Stomach smooth muscle (tissue), 2 donors: ENCODE measurements around the gene SEZ6L2.

Experiments
- H3K27ac ChIP-seq: one replicate; pipeline ENCODE4 v1.7.0; 2013; ENCODE audit warnings: mild to moderate bottlenecking, low read length, inconsistent platforms
- H3K27me3 ChIP-seq, 2 donors: one replicate each; pipeline ENCODE4 v1.7.0; 2013; ENCODE audit warnings: low read length in 2 of 2; ENCODE audit not compliant: insufficient read depth in 2 of 2, control insufficient read depth in 1 of 2
- H3K36me3 ChIP-seq, 2 donors: one replicate each; pipeline ENCODE4 v1.7.0; 2013; ENCODE audit warnings: low read length in 2 of 2; ENCODE audit not compliant: control insufficient read depth in 2 of 2, insufficient read depth in 2 of 2
- H3K4me1 ChIP-seq: one replicate; pipeline ENCODE4 v1.7.0; 2013; ENCODE audit warnings: low read length; ENCODE audit not compliant: control insufficient read depth, insufficient read depth
- H3K4me3 ChIP-seq, 2 donors: one replicate each; pipeline ENCODE4 v1.7.0; 2013; ENCODE audit warnings: low read length in 2 of 2
- H3K9ac ChIP-seq, 2 donors: one replicate each; pipeline ENCODE4 v1.7.0; 2013; ENCODE audit warnings: low read length in 2 of 2, mild to moderate bottlenecking in 1 of 2
- H3K9me3 ChIP-seq, 2 donors: one replicate each; pipeline ENCODE4 v1.7.0; 2013; ENCODE audit warnings: low read length in 2 of 2; ENCODE audit not compliant: control insufficient read depth in 2 of 2
- donor health status: healthy.
- donor health status: Pancreatic carcinoma.

The SEZ6L2 gene

DNA sequence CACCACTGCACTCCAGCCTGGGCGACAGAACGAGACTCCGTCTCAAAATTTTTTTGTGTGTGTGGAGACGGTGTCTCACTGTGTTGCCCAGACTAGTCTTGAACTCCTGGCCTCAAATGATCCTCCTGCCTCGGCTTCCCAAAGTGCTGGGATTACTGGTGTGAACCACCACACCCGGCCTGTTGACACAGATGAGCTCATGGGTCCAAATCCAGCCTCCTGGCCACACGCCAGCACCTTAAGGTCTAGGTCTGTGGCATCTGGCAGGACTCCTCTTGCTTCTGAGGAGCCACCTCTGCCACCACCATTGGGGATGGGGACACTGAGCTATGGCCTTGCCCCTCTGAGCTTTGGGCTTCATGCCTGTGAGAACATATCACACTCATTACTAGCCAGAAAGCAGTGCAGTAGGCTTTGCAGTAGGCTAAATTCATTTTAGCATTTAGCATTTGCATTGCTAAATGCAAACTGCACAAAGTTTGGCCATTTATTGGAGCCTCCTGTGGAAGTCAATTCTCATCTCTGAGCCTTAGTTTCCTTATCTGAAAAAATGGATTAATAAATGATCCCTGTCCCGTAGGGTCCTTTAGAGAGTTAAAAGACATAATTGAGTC, 30.8 kb downstream of the SEZ6L2 start:
- Histone ChIP-seq H3K9ac (no peak overlapping the region), H3K9me3 (no peaks in the 10 kb centered on the region)

DNA sequence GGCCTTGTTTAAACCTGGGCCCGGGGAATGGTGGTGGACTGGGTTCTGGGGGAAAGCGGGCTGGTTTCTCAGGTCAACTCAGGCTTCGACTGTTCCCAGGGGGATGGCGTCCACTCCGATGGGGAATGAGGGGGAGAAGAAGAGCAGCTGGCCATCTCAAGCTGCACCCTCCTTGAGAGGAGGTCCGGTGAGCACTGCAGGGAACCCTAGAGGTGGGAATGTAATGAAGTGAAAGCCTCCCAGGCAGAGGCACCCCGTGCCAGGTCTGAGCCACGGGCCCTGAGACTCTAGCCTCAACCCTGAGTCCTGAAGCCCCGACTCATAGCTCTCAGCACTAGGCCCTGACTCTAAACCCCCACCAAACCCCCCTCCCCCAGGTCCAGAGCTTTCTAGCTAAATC, 35.1 kb downstream of the SEZ6L2 start:
- Histone ChIP-seq H3K4me3 (no peak overlapping the region), H3K36me3 (peaks cover 9 to 15% of the 10 kb centered on the region in 2 donors), H3K4me1 (peaks cover 17% of the 10 kb centered on the region), H3K9me3 (no peaks in the 10 kb centered on the region), H3K27ac (no peak overlapping the region), H3K27me3 (no peaks in the 10 kb centered on the region), H3K9ac (no peak overlapping the region)

More for the DNA sequence above, 30.8 kb downstream of the SEZ6L2 start:
- H3K27ac ChIP-seq: no peak overlapping the region
- H3K4me3 ChIP-seq: no peak overlapping the region
- H3K4me1 ChIP-seq: peaks cover 3% of the 10 kb centered on the region
- H3K36me3 ChIP-seq: no peaks in the 10 kb centered on the region
- no peaks in the 10 kb centered on the region for H3K27me3 ChIP-seq

DNA sequence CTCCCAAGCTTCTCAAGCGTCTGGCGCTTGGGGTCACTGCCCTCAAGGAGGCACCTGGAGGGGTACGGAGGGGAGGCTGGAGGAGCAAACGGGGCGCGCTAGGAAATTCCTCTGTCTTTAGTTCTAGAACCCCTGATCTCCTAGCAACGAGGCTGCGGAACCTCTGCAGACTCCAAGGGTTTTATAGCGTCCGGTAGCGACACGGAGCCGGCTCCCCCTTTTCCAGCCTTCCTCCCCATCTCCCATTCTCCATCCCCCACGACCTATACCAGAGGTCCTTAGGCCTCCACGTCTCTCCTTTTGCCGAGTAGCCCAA, 35.7 kb downstream of the SEZ6L2 start:
- Histone ChIP-seq H3K27ac (peak overlapping the region; percentile 93), H3K4me1 (peaks cover 17% of the 10 kb centered on the region), H3K4me3 (peak overlapping the region; percentile 56 to 89), H3K9ac (no peak overlapping the region), H3K9me3 (no peaks in the 10 kb centered on the region), H3K36me3 (peaks cover 9 to 19% of the 10 kb centered on the region in 2 donors), H3K27me3 (no peaks in the 10 kb centered on the region)

DNA sequence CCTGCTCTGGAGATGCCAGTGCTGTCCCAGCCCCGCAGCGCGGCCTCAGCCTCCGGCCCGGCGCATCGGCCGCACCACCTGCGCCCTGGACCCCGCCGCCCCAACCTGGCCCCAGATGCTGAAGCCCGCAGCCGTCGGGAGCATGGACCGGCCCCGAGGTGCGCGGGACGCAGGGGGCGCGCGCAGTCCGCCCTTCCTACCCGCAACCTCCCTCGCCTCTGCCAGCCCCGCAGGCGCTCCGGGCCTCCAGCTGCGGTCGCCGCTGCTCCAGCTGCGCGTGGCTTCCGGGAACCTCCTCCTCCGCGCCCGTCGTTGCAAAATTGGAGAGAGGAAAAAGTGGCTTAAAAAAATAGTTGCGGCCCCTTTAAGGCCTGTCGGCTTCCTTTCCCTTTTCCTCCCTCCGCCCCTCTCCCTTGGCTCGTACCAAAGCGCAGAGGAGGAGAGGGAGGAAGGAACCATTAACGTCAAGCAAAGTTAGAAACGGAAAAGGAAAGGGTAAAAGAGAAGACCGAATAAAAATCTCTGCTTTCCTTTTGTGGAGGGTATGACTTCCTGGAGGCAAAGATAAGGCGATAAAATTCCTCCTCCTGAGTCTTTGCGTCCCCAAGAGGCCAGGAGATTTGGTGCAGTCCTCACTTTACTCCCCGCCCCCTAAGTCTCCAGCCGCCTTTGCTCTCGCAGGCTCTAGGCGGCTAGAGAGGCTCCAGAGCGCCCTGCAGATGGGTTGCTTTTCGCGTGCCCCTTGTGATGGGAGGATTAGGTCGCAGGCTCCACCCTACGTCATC, 36.3 kb downstream of the SEZ6L2 start, which contains the start of gene CDIPT:
CDIPT (minus strand) TSS at position 343 of the 785 bp plus-strand sequence. CDS start 369 bp downstream, outside the sequence.
- Histone ChIP-seq H3K4me3 (peak within 1 kb of the TSS; percentile 87 to 89), H3K9me3 (no peaks in the 10 kb centered on the region), H3K9ac (peak within 1 kb of the TSS; percentile 88 to 95), H3K27me3 (no peaks in the 10 kb centered on the region), H3K4me1 (peaks cover 17% of the 10 kb centered on the region), H3K27ac (peak within 1 kb of the TSS; percentile 93), H3K36me3 (peaks cover 13 to 22% of the 10 kb centered on the region in 2 donors)

DNA sequence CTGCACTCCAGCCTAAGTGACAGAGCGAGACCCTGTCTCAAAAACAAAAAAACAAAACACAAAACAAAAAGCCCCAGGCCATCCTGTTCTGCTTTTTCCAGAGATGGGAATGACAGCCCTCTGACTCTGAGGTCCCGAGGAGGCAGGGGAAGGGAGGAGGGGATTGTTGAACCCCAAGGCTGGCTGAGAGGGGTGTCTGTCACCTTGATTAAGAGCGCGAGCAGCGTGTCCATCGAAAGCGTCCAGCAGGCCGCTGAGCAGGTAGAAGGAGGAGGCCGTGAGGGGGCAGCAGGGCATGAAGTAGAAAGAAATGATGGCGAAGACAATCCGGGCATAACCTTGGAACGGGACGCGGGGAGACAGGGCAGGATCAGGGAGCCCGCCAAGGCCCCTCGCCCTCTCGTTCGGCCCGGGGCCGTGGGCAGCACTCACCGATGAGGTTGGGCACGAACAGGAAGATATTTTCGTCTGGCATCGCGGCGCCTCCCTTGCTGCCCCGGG, 36.9 kb downstream of the SEZ6L2 start:
- H3K36me3 ChIP-seq: peaks cover 13 to 22% of the 10 kb centered on the region in 2 donors
- H3K9me3 ChIP-seq: no peaks in the 10 kb centered on the region
- peak overlapping the region; percentile 88 to 95 for H3K9ac ChIP-seq
- H3K4me1 ChIP-seq: peaks cover 19% of the 10 kb centered on the region
- H3K27ac ChIP-seq: peak overlapping the region; percentile 93
- H3K27me3 ChIP-seq: no peaks in the 10 kb centered on the region
- peak overlapping the region; percentile 87 to 89 for H3K4me3 ChIP-seq

DNA sequence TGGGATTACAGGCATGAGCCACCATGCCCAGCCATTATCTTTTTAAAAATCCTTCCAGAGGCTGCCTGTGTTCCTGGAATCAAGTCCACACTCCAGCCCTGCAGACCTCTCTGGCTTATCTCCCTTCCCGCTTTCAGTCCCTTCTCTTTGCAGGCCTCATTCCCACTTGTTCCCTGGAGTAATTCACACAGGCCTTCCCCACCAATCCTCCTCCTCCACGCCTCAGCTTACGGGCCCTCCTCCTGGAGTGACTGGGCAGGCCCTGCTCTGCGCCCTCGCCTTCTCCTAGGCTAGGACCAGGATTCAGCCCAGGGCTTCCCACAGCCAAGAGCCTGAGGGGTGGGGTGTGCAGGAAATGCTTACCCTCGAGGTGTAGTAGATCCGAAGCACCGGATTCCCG, 39.1 kb downstream of the SEZ6L2 start:
- Histone ChIP-seq H3K4me3 (no peak overlapping the region), H3K27ac (no peak overlapping the region), H3K27me3 (no peaks in the 10 kb centered on the region), H3K36me3 (peaks cover 13 to 22% of the 10 kb centered on the region in 2 donors), H3K4me1 (peaks cover 21% of the 10 kb centered on the region), H3K9me3 (no peaks in the 10 kb centered on the region), H3K9ac (no peak overlapping the region)

DNA sequence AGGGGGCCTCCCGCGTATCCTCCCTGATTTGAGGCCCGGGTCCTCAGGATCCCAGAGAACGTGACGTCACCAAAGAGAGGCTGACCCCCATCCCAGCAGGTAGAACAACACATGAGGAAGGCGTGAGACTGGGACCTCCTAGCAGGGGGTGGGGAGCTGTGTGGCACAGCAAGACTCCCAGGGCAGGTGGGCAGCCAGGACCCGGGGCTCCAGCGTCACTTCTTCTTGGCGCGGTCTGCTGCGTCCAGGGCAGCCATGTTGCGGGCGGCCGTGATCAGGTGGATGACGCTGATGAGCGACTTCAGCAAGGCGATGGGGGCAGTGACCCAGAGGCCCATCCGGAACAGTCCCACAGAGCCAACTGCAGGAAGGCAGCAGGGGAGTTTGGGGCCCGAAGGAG, 40.4 kb downstream of the SEZ6L2 start:
- Histone ChIP-seq H3K36me3 (peaks cover 13 to 22% of the 10 kb centered on the region in 2 donors), H3K27ac (no peak overlapping the region), H3K4me3 (no peak overlapping the region), H3K4me1 (peaks cover 21% of the 10 kb centered on the region), H3K27me3 (no peaks in the 10 kb centered on the region), H3K9ac (no peak overlapping the region), H3K9me3 (no peaks in the 10 kb centered on the region)

DNA sequence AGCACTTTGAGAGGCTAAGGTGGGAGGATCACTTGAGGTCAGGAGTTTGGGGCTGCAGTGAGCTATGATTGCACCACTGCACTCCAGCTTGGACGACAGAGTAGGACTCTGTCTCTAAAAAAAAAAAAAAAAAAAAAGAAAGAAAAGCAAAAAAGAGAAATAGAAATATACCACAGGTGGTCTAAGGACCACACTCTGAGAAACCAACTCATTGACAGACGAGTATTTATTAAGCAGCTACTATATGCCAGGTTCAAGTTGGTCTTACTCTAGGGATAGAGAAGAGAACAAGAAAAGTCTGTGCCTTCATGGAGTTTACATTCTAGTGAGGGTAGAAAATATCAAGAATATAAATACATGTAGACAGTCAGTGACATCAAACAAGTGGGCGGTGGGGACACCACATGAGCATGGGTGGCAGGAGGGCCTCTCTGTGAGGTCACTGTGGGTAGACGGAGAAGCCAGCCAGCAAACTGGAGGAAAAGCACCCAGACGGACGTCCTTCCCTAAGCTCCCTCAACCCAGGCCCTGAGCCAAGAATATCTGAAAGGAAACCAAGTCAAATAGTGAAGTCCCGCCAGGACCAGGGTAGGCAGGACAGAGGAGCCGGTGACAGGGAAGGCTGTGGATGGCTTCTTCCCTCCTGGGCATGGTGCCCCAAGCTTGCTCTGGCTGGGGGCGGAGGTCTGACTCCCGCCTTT, 41.1 kb downstream of the SEZ6L2 start:
- Histone ChIP-seq H3K9me3 (no peaks in the 10 kb centered on the region), H3K27me3 (no peaks in the 10 kb centered on the region), H3K27ac (no peak overlapping the region), H3K9ac (no peak overlapping the region), H3K36me3 (peaks cover 13 to 22% of the 10 kb centered on the region in 2 donors), H3K4me3 (no peak overlapping the region), H3K4me1 (peaks cover 17% of the 10 kb centered on the region)

DNA sequence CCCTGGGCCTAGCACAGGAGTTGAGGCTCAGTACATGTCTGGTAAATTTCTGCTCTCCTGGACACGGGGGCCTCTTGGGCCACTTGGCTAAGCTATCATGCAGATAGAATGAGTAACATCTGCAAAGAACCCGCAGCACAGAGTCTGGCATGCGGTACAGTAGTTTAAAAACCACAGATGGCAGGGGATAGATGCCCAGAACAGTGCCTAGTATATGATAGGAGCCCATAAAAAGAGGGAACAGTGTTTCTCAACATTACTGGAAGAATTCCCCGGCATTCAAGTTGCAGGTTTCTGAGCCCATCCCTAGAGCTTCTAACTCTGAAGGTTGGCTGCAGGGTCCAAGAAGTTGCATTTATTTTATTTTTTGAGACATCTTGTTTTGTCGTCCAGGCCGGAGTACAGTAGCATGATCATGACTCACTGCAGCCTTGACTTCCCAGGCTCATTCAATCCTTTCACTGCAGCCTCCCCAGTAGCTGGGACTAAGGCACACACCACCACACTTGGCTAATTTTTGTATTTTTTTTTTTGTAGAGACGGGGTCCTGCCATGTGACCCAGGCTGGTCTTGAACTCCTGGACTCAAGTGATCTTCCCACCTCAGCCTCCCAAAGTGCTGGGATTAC, 42.1 kb downstream of the SEZ6L2 start:
- H3K9ac ChIP-seq: no peak overlapping the region
- peaks cover 13 to 22% of the 10 kb centered on the region in 2 donors for H3K36me3 ChIP-seq
- no peak overlapping the region for H3K27ac ChIP-seq
- no peaks in the 10 kb centered on the region for H3K27me3 ChIP-seq
- no peak overlapping the region for H3K4me3 ChIP-seq
- peaks cover 17% of the 10 kb centered on the region for H3K4me1 ChIP-seq
- no peaks in the 10 kb centered on the region for H3K9me3 ChIP-seq

DNA sequence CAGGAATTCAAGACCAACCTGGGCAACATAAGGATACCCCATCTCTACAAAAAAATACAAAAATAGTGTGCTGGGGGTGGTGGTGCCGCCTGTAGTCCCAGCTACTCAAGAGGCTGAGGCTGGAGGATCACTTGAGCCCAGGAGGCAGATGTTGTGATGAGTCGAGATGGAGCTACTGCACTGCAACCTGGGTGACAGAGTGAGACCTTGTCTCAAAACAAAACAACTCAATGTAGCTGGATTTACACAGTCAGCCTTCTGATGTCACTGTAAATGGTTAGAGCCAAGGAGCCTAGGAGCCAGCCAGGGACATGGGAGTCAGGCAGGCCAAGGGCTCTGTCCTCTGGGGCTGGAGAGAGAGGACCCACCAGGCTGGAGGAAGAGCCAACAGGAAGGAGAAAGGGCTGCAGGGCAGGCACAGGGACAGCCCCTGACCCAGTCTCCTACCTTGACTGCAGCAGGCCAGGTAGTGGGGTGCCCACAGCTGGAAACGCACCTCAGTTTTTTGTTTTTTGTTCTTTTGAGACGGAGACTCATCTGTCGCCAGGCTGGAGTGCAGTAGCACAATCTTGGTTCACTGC, 44.7 kb downstream of the SEZ6L2 start:
- peaks cover 4 to 14% of the 10 kb centered on the region in 2 donors for H3K36me3 ChIP-seq
- no peak overlapping the region for H3K4me3 ChIP-seq
- H3K9me3 ChIP-seq: no peaks in the 10 kb centered on the region
- no peak overlapping the region for H3K27ac ChIP-seq
- no peak overlapping the region for H3K9ac ChIP-seq
- no peaks in the 10 kb centered on the region for H3K27me3 ChIP-seq
- H3K4me1 ChIP-seq: peaks cover 5% of the 10 kb centered on the region
